ENCODE data around the gene KLHL29. TPM values are rescaled to one million over a fixed set of nuclear protein-coding genes. Genes with fewer than 3 reads are reported as not detected.

The KLHL29 gene
- total RNA-seq, 3 donors from 2014 or later (not counting 1 experiment from before 2014, with no cell fraction given), result 0.24 to 0.43 (median 0.33) TPM

GRCh38 chr2:23507267-23508065, 122.5 kb downstream of the KLHL29 start:
- Histone ChIP-seq H3K4me1 (ENCODE audit: control insufficient read depth, insufficient read depth, low read length) (peaks cover 4% of the 10 kb centered on the region), H3K27ac (ENCODE audit: low read length) (no peak overlapping the region), H3K4me3 (ENCODE audit: low read length) (no peak overlapping the region), H3K36me3 (ENCODE audit: control insufficient read depth, insufficient read depth, low read length) (no peaks in the 10 kb centered on the region), H3K27me3 (ENCODE audit: control insufficient read depth, insufficient read depth, low read length) (no peaks in the 10 kb centered on the region), H3K9me3 (ENCODE audit: control insufficient read depth, insufficient read depth, low read length) (no peaks in the 10 kb centered on the region)
- H3K27ac Mint-ChIP-seq, result no peak overlapping the region
- DNase-seq (no peak), ATAC-seq (no peak)
- WGBS (ENCODE audit: insufficient coverage), result 91% methylated on average over 15 of the region's 15 CpGs
- H3K4me1 Mint-ChIP-seq, result peaks cover 0 to 7% of the 10 kb centered on the region in 2 donors
- no peak overlapping the region for H3K4me3 Mint-ChIP-seq
- H3K36me3 Mint-ChIP-seq, result no peaks in the 10 kb centered on the region
- TF ChIP-seq CTCF (IDR thresholded peaks at IDR 0.05), result no peak
- intact Hi-C loops (cut with micrococcal nuclease), result no loop called here
- peaks cover 0 to 3% of the 10 kb centered on the region in 2 donors for H3K27me3 Mint-ChIP-seq (ENCODE audit: low read depth in 2 of 2)
- no peaks in the 10 kb centered on the region for H3K9me3 Mint-ChIP-seq

GRCh38 chr2:23508066-23508390, 123.0 kb downstream of the KLHL29 start:
- peaks cover 0 to 3% of the 10 kb centered on the region in 2 donors for H3K27me3 Mint-ChIP-seq (ENCODE audit: low read depth in 2 of 2)
- H3K9me3 Mint-ChIP-seq, result no peaks in the 10 kb centered on the region
- Histone ChIP-seq H3K4me1 (ENCODE audit: control insufficient read depth, insufficient read depth, low read length) (peaks cover 4% of the 10 kb centered on the region), H3K36me3 (ENCODE audit: control insufficient read depth, insufficient read depth, low read length) (no peaks in the 10 kb centered on the region), H3K4me3 (ENCODE audit: low read length) (no peak overlapping the region), H3K27me3 (ENCODE audit: control insufficient read depth, insufficient read depth, low read length) (no peaks in the 10 kb centered on the region), H3K27ac (ENCODE audit: low read length) (no peak overlapping the region), H3K9me3 (ENCODE audit: control insufficient read depth, insufficient read depth, low read length) (no peaks in the 10 kb centered on the region)
- no peak for DNase-seq
- no peak overlapping the region for H3K27ac Mint-ChIP-seq
- ATAC-seq, result no peak
- no peaks in the 10 kb centered on the region for H3K36me3 Mint-ChIP-seq
- 16% methylated on average over 3 of the region's 3 CpGs for WGBS (ENCODE audit: insufficient coverage)
- H3K4me3 Mint-ChIP-seq, result no peak overlapping the region
- TF ChIP-seq CTCF (IDR thresholded peaks at IDR 0.05), result no peak
- intact Hi-C loops (cut with micrococcal nuclease), result no loop called here
- peaks cover 0 to 7% of the 10 kb centered on the region in 2 donors for H3K4me1 Mint-ChIP-seq

GRCh38 chr2:23509103-23509502, 124.1 kb downstream of the KLHL29 start:
- Mint-ChIP-seq H3K27me3 (ENCODE audit: low read depth in 2 of 2) (peaks cover 0 to 3% of the 10 kb centered on the region in 2 donors), H3K27ac (no peak overlapping the region), H3K4me3 (no peak overlapping the region), H3K9me3 (no peaks in the 10 kb centered on the region), H3K36me3 (no peaks in the 10 kb centered on the region), H3K4me1 (peaks cover 0 to 7% of the 10 kb centered on the region in 2 donors)
- ATAC-seq, result no peak
- Histone ChIP-seq H3K27ac (ENCODE audit: low read length) (no peak overlapping the region), H3K4me1 (ENCODE audit: control insufficient read depth, insufficient read depth, low read length) (peaks cover 4% of the 10 kb centered on the region), H3K27me3 (ENCODE audit: control insufficient read depth, insufficient read depth, low read length) (no peaks in the 10 kb centered on the region), H3K4me3 (ENCODE audit: low read length) (no peak overlapping the region), H3K9me3 (ENCODE audit: control insufficient read depth, insufficient read depth, low read length) (no peaks in the 10 kb centered on the region), H3K36me3 (ENCODE audit: control insufficient read depth, insufficient read depth, low read length) (no peaks in the 10 kb centered on the region)
- TF ChIP-seq CTCF (IDR thresholded peaks at IDR 0.05), result no peak
- 94% methylated on average over 4 of the region's 6 CpGs for WGBS (ENCODE audit: insufficient coverage)
- intact Hi-C loops (cut with micrococcal nuclease), result no loop called here
- DNase-seq, result no peak
